HG03060 (cell line): ENCODE results near the gene CST9.
A peak's percentile ranks its signal among the peaks of the same experiment; 100 is the strongest.
"Not testable (repeated sequence)": the region's sequence is repeated elsewhere in the genome, so short reads cannot be mapped to it uniquely, and the experiment has no call there.

Experiments used
- ATAC-seq: cut with Tn5 transposase; IDR thresholded peaks from one replicate; pipeline ENCODE4 v1.9.1; 2021; ENCODE audit warnings: low read depth, moderate number of reproducible peaks; ENCODE audit not compliant: unreplicated experiment

The CST9 gene

DNA sequence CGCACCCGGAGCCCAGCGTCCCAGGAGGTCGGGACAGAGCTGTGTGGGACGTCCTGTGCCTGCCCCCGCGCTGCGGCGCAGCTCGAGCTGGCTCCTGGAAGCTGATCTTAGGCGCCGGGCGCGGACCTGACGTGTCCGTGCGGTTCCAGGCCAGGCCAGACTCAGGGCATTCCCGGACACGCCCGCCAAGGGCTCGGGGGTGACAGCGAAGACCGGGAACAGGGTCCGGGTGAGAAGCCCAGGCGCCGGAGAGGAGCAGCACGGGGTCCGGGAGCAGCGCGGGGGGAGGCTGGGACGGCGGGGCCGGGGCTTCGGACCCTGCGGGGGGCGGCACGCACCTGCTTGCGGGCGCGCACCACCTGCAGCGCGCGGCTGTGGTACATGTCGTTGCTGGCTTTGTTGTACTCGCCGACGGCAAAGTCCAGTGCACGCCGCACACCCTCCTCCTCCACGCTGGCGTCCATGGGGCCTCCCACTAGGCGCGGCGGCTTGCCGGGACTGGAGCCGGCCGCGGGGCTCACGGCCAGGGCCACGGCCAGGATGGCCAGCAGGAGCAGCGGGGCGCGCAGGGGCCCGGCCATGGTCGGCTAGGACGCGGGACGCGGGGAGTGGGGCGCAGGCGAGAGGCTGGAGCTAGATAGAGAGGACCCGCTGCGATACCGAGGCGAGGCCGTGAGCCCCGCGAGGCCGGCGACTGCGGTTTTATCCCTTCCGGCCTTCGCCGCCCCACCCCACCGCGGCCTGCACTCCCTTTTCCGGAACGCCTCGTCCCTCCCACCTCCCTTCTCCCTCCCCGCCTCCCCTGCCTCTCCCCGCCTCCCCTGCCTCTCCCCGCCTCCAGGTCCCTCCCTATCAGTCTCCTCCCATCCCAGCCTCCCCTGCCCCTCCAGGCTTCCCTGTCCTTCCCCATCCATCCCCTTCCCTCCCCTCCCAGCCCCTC lies 31.8 kb upstream of the CST9 start, which contains the start of gene CST3:
TSS of gene CST3 (minus strand) at position 674 of the 940 bp plus-strand sequence. CDS start at position 581, 93 bp downstream.
- ATAC-seq = no peak

DNA sequence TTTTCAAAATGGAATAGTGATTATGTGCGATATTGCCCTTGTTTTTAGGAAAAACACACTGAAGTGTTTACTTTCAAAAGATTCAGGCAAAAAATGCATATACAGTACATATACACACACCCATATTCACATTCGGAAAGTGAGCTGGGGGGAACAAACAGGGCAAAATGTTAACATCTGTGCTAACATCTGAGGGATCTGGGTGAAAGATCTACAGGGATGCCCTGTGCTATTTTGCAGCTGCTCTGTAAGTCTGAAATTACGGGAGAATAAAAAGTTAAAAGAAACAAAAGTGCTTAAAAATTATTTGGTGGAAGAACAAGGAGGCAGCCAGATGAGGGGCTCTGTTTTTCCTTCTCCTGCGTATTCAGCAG lies 31.2 kb upstream of the CST9 start:
- ATAC-seq = no peak

DNA sequence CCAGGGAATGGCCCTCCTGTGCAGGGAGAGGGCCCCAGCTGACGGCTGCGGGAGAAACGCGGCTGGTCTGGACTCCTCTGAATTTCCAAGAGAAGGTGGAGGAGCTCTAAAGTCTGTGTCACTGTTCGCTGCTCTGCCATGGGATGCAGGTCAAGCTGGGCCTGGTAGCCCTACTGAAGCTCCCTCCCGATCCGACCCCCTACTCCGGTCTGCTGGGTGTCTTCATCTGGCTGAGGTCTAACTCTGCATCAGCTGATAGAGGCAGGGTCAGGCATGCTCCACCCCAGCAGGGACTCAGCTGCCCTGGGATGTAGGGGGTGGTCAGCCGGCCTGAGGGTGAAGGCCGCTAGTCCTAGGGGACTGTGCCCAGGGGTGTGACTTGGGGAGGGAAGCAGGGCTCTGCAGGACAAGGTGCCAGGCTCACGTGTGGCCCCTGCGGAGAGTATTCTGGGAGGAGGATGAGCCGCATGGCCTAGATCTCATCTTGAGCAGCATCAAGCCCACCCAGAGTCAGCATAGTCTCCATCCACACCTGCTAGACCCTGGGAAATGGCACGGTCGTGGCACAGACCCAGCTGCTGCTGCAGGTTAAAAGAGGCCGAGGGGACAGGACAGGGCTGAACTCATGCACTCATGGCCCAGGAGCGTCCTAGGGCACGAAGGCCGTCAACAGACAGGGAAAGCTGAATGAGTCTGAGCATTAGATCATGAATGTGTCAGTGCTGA lies 30.6 kb upstream of the CST9 start:
- ATAC-seq = no peak

DNA sequence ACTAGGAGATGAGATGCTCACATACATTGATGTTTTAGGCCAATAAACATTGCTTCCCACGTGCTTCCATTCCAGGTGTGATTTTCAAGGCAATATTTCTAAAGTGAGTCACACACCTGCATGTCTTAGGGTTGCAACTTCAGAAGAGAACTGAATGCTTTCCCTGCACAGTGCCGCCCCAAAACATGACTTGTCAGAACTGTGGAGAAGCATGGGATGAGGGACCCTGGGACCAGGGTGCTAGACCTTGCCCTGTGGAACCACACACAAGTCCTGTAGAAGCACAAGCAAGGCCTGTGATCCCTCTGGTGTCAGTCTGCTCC lies 30.0 kb upstream of the CST9 start:
- ATAC-seq = not testable (repeated sequence)

DNA sequence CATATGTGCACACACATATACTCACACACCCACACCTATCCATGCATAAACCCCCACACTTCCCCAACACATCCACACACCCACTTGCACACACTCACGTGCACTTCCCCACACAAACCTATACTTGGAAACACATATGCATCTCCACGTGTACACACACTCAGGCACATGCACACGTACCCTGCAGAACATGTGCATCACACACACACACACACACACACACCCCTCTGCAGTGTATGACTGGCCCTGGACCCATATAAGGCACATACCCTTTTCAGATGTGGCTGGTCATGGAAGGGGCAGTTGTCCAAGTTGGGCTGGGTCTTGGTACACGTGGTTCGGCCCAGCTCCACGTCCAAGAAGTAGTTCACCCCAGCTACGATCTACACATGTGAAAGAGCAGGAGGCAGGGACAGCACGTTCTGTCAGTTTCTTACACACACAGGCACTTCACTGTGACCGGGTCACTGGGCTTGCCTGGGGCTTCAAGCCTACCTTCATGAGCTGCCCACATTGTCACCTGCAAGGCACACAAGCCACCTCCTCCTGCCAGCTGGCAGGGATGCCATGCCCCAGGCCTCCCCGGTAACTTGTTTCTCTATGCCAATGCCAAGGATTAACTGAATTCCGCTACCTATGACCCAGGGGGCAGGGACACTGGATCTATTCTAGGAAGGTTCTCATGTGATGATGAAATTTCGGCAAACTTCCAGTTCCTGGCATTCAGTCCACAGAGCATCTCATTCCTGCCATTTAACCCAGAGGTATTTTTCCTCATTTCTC lies 29.5 kb upstream of the CST9 start:
- no peak for ATAC-seq

DNA sequence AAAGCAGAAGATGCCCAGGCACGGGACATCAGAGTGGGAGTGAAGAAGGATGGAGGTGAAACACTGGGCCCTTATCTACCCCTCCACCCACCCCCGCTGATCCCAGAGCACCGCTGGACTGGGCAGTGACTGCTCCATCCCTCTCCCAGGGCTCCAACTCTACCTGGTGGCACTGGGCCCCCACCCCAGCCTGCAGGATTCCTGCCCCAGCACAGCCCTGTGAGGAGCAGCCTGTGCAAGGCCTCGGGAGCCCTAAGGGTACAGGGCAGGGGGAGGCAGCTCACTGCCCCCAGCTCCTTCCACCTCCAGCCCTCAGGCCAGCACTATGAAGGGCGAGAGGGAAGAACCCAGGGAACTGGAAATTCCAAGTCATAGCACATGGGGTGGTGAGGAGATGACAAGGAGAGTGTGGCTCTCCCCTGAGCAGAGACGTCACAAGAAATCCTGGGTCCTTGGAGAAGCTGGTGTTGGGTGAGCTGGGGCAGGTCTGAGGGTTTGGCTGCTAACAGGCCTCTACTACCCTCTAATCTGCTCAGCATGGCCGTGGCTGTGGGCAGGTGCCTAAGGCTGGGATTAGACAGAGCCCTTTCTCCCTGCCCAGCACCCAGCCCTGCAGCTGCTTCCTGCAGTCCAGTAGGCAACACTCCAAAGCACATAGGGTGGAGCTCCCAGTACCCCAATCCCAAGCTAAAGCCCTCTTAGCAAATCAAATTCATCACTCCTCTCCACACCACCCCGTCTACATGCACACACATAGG lies 28.5 kb upstream of the CST9 start:
- no peak for ATAC-seq

DNA sequence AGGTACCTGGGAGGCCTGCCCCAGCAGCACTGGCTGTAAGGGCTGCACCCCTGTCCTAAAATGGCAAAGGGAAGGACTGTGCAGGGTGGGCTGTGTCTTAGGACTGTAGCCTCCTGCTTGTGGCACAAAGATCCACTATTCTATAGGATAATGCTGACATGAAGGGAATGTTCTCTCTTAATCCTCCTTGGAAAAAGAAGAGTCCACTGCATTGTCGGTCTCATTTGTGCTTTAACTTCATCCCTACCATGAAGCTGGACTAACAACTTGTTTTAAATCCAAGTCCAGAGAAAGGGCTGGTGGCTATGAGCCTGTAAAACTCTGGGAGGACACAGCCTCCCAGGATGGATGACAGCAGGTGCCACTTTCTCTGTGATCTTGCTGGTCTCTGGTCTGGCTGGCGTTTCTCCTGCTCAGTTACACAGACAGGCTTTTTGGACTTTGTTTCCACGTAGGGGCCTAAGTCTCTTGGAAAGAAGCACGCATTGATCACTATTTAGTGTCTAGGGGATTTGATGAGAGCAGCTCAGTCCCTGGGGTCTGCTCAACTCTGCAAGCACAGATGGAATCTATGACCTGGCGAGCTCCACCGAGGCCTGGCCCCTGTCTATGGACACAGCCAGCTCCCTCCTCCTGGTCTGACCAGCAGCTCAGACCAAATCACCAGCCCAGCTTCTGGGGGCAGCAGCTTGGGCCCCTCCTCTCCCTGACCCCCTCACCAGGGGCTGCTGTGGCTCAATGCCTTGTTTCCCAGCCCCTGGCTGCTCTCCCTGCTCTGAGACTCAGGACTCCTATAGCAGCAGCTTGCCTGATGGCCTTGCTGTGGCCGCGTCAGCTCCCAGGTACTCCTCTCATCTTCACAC lies 27.2 kb upstream of the CST9 start:
- ATAC-seq = no peak

DNA sequence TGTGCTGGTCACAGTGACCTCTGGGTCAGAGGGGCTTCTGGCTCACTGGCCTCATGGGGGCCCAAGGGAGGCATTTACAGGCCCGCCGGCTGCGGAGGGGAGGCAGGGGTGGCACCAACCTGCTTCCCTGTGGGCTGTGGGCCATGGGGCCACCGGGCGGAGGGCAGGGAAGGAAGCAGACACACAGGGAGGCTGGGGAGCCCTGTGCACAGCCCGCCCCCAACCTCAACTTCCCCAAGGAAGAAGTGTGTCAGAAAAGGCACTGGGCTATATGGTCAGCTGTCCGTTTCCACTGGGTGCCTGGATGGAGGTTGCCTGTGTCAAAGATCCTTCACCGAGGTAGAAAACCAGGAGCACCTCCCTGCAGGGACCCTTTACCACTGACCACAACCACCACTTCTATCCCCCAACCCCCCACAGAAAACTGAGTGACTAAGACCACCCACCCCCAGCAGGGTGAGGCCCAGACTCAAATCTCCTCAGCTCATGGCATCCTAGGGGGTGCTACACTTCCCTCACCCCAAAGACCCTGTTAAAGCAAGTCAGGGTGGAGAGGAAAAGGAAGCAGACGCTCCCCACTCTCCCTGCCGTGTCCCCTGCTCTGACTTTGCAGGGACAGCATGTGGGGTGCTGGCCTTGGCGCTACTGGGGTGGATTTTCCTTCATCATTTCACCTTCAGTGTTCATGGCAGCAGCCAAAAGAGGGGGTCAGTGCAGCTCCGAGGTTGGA lies 26.4 kb upstream of the CST9 start:
- ATAC-seq = no peak

DNA sequence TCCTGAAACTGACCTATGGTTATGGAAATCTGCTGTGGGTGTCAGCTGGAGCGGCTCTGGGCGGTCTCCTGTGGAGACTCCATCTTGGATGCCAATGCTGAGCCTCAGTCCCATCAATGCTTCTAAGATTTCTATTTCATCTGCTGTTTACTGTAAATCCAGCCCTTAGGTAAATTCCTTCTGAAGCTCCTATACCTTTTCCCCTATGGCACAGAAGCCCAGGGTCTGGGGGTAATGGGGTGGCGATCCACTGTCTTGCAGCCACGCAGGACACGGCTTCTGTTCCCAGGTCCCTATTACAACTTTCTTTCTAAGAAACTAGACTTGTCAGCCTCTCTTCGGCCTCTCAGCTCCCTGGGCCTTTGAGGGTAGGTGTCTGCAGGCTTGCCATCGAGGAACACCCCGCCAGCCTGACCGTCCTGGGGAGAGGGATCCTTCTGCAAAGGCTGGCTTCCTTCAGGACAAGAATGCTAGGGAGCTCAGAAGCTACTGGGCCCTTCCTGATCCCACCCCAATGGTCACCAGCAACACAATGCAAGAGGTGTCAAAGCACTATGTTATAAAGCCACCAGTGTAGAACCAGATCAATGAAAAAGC lies 25.6 kb upstream of the CST9 start:
- no peak for ATAC-seq

DNA sequence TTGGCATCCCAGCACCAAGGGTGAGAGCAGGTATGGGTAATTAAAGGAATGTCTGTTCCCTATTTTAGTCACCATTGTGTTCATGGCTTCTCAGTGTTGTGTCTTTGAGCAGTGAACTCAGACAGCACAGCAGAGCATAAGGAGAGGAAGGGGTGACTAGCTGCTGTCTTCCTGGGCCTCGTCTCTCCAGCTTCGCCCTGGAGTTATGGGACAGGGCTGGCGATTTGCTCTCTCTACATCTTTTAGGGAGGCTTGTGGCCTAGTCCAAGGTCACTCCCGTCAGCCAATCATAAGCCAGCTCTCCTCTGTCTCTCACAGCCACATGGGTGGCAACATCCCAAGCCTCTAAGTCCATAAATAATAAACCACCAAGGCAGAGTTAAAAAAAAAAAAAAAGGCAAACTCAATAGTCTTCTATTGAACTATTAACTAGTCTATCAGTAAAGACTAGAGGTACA lies 24.7 kb upstream of the CST9 start:
- no peak for ATAC-seq

DNA sequence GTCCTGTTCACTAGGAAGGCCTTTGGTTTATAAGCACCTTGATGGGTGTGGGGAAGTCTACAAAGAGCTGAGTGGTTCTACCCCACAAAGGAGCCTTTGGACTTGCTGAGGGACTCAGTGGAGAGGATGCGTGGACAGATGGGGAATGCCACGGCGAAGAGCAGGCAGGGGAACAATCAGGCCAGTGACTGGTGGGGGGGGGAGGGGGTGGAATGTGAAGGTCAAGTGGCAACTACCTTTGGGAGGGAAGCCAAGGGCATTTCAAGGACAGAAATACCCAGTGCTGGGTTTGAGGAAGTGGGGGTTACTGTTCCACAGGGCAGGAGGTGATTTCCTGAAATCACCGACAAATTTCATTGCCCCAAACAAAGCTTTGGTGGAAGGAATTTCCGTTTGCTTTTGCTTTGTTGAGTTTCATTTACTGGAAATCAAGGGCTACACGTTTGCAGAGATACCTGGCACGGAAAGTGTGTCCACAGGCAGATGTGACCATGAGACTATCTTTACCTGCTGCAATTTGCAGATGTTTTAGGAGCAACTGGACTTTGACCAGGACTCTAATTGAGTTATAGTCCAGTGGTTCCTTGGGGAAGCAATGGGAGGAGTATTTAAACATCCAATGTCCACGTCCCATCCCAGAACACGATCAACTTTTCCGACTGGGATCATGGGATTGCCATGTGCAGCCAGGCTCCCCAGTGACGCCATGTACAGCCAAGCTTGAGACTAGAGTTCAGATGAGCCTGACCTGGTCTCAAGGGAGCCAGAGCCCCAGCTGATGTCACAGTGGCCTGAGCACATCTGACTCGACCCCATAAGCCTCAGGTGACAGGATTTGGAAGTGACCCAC lies 24.1 kb upstream of the CST9 start:
- no peak for ATAC-seq

DNA sequence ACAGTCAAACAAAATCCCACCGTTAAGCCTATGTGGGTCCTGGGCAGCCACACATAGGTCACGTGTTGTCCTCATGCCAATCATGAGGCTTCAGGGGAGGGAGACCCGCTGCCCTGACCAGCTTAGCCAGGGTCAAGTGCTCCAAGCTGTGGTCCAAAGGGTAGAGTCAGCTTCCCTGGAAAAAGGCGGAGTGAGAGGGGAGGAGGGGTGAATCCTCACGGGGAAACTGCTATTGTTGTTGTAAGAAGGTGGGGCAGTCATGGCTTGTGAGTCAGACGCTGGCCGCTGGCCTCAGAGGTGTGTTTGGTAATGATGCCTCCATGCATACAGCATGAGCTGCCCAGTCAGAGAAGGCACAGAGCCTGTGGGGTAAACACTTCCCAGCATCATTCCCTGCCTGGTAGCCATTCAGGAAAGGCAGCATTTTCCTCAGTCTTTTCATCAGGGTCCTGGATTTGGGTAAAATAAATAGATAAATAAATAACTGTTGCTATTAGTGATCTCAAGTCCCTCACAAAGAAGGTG lies 23.4 kb upstream of the CST9 start:
- ATAC-seq = no peak

DNA sequence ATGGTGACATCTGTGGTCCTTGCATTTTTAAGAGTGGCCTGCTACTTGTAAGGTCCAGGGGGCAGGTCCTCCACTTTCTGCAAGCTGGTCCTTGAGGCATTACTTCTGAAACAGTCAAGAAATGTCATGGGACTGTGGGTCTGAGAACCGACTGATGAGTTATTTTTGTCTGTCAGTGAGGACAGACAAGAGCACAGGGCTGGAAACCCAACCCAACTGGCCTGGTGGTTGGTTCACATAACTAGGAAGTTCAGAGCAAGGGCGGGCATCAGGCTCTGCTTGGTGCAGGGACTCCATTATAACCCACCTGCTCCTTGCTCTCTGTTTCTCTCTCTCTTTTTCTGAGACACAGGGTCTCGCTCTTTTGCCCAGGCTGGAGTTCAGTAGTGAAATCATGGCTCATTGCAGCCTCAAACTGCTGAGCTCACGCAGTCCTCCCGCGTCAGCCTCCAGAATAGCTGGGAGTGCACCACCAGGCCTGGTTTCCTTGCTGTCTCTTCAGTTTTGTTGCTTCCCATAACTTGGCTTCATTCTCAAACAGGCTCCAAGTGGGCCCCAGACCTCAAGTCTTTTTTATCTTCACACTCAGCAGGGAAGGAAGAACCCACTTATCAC lies 22.8 kb upstream of the CST9 start:
- no peak for ATAC-seq

DNA sequence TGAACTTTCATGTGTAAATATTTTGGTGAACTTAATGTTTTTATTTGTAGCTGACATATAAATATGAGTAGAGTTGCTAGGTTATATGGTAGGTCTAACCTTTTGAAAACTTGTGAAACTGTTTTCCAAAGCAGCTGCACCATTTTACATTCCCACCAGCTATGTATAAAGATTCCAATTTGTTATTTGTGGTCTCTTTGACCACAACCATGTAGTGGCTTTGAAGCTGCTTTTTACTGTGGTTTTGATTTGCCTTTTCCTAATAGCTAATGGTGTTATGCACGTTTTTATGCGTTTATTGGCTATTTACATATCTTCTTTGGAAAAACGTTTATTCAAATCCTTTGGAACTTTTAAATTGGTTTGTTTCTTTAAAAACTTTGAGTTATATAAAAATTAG lies 21.8 kb upstream of the CST9 start:
- ATAC-seq = no peak

DNA sequence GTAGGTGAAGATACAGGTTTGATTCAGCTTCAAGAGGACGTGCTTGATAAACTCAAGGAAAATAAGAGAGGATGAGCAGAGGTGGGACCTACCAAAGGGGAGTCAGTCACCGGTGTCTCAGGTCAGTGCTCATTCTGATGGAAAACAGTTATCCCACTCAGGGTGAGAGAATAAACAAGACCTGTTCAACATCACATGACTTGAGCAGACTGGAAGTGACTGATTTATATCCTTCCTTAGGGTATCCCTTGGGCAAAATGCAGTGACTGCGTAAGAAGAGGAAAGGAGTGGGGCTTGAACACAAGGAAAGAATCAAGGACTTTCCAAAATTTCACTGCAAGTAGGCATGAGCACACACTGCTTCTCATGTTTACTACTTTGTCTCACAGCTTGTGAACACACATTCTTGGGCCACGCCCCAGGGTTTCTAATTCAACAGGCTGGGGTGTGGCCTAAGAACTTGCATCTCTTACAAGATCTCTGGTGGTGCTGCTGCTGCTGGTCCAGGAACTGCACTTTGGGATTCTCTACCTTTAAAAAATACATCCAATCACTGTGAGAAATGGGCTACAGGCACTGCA lies 20.4 kb upstream of the CST9 start:
- ATAC-seq = no peak

DNA sequence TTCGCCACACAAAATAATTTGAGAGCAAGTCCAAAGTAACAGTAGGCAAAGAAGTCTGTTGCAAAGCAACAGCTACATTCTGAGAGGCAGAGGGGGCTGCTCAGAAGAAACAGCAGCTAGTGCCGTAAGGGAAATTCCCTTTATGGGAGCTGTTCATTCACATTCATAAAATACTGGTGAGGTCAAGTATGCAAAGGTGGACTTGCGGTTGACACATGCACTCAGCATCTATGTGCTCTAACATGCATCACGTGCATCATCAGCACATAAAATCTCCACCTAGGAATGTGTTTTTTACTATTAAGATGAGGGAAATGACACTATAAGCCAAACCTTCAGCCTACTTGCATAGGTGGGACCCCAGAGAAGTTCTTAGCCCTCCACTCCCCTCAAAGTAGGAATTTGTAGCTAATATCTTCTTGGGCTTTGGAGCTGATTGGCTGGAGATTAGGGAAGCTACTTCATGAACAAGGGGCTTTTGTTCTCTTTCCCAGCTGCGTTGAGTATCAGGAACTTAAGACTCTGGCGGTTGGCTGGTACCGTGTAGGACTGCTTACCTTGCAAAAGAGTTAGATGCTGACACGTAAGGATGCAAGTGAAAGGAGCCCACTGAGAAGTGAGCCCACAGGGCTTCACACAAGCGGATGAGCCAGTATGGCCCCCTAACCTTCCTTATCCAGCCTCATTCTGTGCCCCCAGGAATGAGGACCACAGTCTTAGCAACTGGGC lies 19.7 kb upstream of the CST9 start:
- peak; percentile 55 for ATAC-seq
